ENCODE results near the gene GLCE. TPM values are rescaled to one million over a fixed set of nuclear protein-coding genes. Genes with fewer than 3 reads are reported as not detected.

The GLCE gene
- total RNA-seq, 1 experiment from 2014 or later: 12.5 TPM

GRCh38 chr15:69128667-69129311 lies 31.6 kb upstream of the GLCE start:
- peaks cover 38% of the 10 kb centered on the region for H3K4me1 Mint-ChIP-seq
- H3K4me3 Mint-ChIP-seq: no peak overlapping the region
- POLR2A ChIA-PET: no interaction called here
- no peak overlapping the region for H3K27ac Mint-ChIP-seq
- no peaks in the 10 kb centered on the region for H3K36me3 Mint-ChIP-seq
- no peaks in the 10 kb centered on the region for H3K9me3 Mint-ChIP-seq
- TF ChIP-seq, protein P1, sequence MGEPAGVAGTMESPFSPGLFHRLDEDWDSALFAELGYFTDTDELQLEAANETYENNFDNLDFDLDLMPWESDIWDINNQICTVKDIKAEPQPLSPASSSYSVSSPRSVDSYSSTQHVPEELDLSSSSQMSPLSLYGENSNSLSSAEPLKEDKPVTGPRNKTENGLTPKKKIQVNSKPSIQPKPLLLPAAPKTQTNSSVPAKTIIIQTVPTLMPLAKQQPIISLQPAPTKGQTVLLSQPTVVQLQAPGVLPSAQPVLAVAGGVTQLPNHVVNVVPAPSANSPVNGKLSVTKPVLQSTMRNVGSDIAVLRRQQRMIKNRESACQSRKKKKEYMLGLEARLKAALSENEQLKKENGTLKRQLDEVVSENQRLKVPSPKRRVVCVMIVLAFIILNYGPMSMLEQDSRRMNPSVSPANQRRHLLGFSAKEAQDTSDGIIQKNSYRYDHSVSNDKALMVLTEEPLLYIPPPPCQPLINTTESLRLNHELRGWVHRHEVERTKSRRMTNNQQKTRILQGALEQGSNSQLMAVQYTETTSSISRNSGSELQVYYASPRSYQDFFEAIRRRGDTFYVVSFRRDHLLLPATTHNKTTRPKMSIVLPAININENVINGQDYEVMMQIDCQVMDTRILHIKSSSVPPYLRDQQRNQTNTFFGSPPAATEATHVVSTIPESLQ (CRISPR knock-in tag; IDR thresholded peaks at IDR 0.05): no peak
- TF ChIP-seq NR1H2 (CRISPR knock-in tag; IDR thresholded peaks at IDR 0.05) (no peak), OVOL2 (CRISPR knock-in tag; IDR thresholded peaks at IDR 0.05; ENCODE audit: borderline replicate concordance) (no peak), E2F4 (CRISPR knock-in tag; IDR thresholded peaks at IDR 0.05; ENCODE audit: borderline replicate concordance, low read depth) (no peak), NR3C1 (CRISPR knock-in tag; conservative IDR thresholded peaks at IDR 0.05; ENCODE audit: low read depth) (no peak), ETV6 (CRISPR knock-in tag; IDR thresholded peaks at IDR 0.05) (no peak), PRRX2 (CRISPR knock-in tag; IDR thresholded peaks at IDR 0.05) (no peak), MXD4 (CRISPR knock-in tag; IDR thresholded peaks at IDR 0.05; ENCODE audit: borderline replicate concordance) (no peak), USF1 (CRISPR knock-in tag; IDR thresholded peaks at IDR 0.05) (no peak)
- TF ChIP-seq, protein P2, sequence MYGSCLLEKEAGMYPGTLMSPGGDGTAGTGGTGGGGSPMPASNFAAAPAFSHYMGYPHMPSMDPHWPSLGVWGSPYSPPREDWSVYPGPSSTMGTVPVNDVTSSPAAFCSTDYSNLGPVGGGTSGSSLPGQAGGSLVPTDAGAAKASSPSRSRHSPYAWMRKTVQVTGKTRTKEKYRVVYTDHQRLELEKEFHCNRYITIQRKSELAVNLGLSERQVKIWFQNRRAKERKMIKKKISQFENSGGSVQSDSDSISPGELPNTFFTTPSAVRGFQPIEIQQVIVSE (CRISPR knock-in tag; IDR thresholded peaks at IDR 0.05; ENCODE audit: borderline replicate concordance): no peak
- TF ChIP-seq, protein P3, sequence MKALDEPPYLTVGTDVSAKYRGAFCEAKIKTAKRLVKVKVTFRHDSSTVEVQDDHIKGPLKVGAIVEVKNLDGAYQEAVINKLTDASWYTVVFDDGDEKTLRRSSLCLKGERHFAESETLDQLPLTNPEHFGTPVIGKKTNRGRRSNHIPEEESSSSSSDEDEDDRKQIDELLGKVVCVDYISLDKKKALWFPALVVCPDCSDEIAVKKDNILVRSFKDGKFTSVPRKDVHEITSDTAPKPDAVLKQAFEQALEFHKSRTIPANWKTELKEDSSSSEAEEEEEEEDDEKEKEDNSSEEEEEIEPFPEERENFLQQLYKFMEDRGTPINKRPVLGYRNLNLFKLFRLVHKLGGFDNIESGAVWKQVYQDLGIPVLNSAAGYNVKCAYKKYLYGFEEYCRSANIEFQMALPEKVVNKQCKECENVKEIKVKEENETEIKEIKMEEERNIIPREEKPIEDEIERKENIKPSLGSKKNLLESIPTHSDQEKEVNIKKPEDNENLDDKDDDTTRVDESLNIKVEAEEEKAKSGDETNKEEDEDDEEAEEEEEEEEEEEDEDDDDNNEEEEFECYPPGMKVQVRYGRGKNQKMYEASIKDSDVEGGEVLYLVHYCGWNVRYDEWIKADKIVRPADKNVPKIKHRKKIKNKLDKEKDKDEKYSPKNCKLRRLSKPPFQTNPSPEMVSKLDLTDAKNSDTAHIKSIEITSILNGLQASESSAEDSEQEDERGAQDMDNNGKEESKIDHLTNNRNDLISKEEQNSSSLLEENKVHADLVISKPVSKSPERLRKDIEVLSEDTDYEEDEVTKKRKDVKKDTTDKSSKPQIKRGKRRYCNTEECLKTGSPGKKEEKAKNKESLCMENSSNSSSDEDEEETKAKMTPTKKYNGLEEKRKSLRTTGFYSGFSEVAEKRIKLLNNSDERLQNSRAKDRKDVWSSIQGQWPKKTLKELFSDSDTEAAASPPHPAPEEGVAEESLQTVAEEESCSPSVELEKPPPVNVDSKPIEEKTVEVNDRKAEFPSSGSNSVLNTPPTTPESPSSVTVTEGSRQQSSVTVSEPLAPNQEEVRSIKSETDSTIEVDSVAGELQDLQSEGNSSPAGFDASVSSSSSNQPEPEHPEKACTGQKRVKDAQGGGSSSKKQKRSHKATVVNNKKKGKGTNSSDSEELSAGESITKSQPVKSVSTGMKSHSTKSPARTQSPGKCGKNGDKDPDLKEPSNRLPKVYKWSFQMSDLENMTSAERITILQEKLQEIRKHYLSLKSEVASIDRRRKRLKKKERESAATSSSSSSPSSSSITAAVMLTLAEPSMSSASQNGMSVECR (CRISPR knock-in tag; IDR thresholded peaks at IDR 0.05; ENCODE audit: borderline replicate concordance): no peak
- ATAC-seq (no peak), DNase-seq (ENCODE audit: low spot score) (no peak)
- H3K27me3 Mint-ChIP-seq (ENCODE audit: low read depth): peaks cover 19% of the 10 kb centered on the region
- CTCF ChIA-PET: interaction anchor here (1.1 to 1.3 kb wide), 2 partner anchors 85 to 266 kb away, joined by 3 read pairs; no protein-coding TSS in a partner anchor

- Mint-ChIP-seq H3K27me3 (ENCODE audit: low read depth) (no peaks in the 10 kb centered on the region; the same call in none of the 2 replicates), H3K27ac (no peak overlapping the region), H3K4me1 (peaks cover 29% of the 10 kb centered on the region), H3K4me3 (no peak overlapping the region), H3K36me3 (no peaks in the 10 kb centered on the region), H3K9me3 (no peaks in the 10 kb centered on the region)
- POLR2A ChIA-PET: no interaction called here
- CTCF ChIA-PET: interaction anchor here (0.6 kb wide), 1 partner anchor 12 kb away, joined by 3 read pairs; no protein-coding TSS in a partner anchor
- ATAC-seq (no peak; the same call in 1 of the 2 replicates), DNase-seq (ENCODE audit: low spot score) (no peak)
- TF ChIP-seq, protein P4, sequence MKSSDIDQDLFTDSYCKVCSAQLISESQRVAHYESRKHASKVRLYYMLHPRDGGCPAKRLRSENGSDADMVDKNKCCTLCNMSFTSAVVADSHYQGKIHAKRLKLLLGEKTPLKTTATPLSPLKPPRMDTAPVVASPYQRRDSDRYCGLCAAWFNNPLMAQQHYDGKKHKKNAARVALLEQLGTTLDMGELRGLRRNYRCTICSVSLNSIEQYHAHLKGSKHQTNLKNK (CRISPR knock-in tag; IDR thresholded peaks at IDR 0.05): no peak
- no peak for TF ChIP-seq GABPB1 (CRISPR knock-in tag; IDR thresholded peaks at IDR 0.05)
- TF ChIP-seq, protein P5, sequence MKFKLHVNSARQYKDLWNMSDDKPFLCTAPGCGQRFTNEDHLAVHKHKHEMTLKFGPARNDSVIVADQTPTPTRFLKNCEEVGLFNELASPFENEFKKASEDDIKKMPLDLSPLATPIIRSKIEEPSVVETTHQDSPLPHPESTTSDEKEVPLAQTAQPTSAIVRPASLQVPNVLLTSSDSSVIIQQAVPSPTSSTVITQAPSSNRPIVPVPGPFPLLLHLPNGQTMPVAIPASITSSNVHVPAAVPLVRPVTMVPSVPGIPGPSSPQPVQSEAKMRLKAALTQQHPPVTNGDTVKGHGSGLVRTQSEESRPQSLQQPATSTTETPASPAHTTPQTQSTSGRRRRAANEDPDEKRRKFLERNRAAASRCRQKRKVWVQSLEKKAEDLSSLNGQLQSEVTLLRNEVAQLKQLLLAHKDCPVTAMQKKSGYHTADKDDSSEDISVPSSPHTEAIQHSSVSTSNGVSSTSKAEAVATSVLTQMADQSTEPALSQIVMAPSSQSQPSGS (CRISPR knock-in tag; IDR thresholded peaks at IDR 0.05; ENCODE audit: borderline replicate concordance, low read depth): no peak
- TF ChIP-seq FOXP4 (CRISPR knock-in tag; IDR thresholded peaks at IDR 0.05): no peak
- TF ChIP-seq GRHL2 (CRISPR knock-in tag; IDR thresholded peaks at IDR 0.05; ENCODE audit: insufficient replicate concordance, severe bottlenecking): no peak
- no peak for TF ChIP-seq ZNF423 (CRISPR knock-in tag; IDR thresholded peaks at IDR 0.05)
Measured at GRCh38 chr15:69131362-69132220, 28.8 kb upstream of the GLCE start.

Measured in WTC11 (cell line).